MCF 10A (cell line): ENCODE measurements around the gene GBA2. TPM values are rescaled to one million over a fixed set of nuclear protein-coding genes. Genes with fewer than 3 reads are reported as not detected.

Experiments used
- BruUV-seq: library from RNA; stranded (reverse); fragments of 400-500 nt; replicated peaks from 2 replicates; lab custom pipeline; 2021; lab: Mats Ljungman, UMichigan
- CTCF ChIA-PET: fragments of 300-600 bp; sonication (Branson Sonifier 250); formaldehyde crosslinking; extraction: SDS; loops from one replicate; lab custom pipeline; 2021; ENCODE audit warnings: antibody characterized with exemption, inconsistent platforms; lab: Yijun Ruan, JAX
- POLR2A ChIA-PET: fragments of 300-600, 350-650 bp; sonication (Branson Sonifier 250); formaldehyde crosslinking; extraction: SDS; loops from one replicate; lab custom pipeline; 2020; ENCODE audit warnings: antibody characterized with exemption, inconsistent platforms; lab: Yijun Ruan, JAX
- DNase-seq: peaks from one replicate; pipeline ENCODE4 v3.0.0-alpha.2; 2018; ENCODE audit not compliant: unreplicated experiment
- H3K27ac Mint-ChIP-seq: one replicate; pipeline ENCODE4 v1.8.0; 2022; ENCODE audit warnings: mild to moderate bottlenecking, low read depth, mixed read lengths; ENCODE audit not compliant: unreplicated experiment
- H3K27me3 Mint-ChIP-seq: one replicate; pipeline ENCODE4 v1.8.0; 2022; ENCODE audit warnings: mixed read lengths; ENCODE audit not compliant: insufficient read depth, unreplicated experiment
- H3K36me3 Mint-ChIP-seq: one replicate; pipeline ENCODE4 v1.8.0; 2022; ENCODE audit warnings: mild to moderate bottlenecking, moderate library complexity, mixed read lengths; ENCODE audit not compliant: insufficient read depth, unreplicated experiment
- H3K4me1 Mint-ChIP-seq: one replicate; pipeline ENCODE4 v1.8.0; 2022; ENCODE audit warnings: mixed read lengths; ENCODE audit not compliant: insufficient read depth, unreplicated experiment
- H3K4me3 Mint-ChIP-seq: one replicate; pipeline ENCODE4 v1.8.0; 2022; ENCODE audit warnings: mild to moderate bottlenecking, moderate library complexity, mixed read lengths; ENCODE audit not compliant: unreplicated experiment
- H3K9me3 Mint-ChIP-seq: one replicate; pipeline ENCODE4 v1.8.0; 2022; ENCODE audit warnings: mixed read lengths; ENCODE audit not compliant: unreplicated experiment
- intact Hi-C: fragments of 100-400 bp; cut with micrococcal nuclease; formaldehyde crosslinking; loops from 2 replicates; pipeline ENCODE4 v1.14.1; 2022
- total RNA-seq: library from RNA; stranded (reverse); gene quantifications from 2 replicates; pipeline ENCODE4 v1.2.3, GENCODE V29; 2022
- TF ChIP-seq, protein P1 (sequence below): fragments of 200-600 bp; IDR thresholded peaks from one replicate; pipeline ENCODE4 v1.8.0; 2022; ENCODE audit warnings: antibody characterized with exemption, mild to moderate bottlenecking; ENCODE audit not compliant: unreplicated experiment

The GBA2 gene
- total RNA-seq, 1 experiment from 2014 or later, result 51.3 TPM

DNA sequence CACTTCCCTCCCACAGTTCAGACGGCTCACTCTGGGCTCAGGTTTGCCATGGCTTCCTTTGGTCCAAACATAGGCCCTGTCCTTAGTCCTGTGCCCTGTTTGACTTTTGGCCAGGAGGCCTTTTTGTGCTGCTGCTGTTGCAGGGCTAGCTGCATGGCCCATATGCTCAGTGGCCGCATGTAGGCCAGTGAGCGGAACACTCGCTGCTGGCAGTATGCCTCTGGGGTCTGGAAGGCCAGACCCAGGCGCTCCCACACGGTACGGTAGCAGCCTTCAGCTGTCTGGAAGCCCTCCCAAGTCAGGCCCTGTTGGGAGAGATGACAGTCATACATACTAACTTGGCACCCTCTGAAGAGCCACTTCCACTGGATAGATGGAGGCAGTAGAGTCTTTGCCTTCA, 11.9 kb downstream of the GBA2 start:
- TF ChIP-seq, protein P1, sequence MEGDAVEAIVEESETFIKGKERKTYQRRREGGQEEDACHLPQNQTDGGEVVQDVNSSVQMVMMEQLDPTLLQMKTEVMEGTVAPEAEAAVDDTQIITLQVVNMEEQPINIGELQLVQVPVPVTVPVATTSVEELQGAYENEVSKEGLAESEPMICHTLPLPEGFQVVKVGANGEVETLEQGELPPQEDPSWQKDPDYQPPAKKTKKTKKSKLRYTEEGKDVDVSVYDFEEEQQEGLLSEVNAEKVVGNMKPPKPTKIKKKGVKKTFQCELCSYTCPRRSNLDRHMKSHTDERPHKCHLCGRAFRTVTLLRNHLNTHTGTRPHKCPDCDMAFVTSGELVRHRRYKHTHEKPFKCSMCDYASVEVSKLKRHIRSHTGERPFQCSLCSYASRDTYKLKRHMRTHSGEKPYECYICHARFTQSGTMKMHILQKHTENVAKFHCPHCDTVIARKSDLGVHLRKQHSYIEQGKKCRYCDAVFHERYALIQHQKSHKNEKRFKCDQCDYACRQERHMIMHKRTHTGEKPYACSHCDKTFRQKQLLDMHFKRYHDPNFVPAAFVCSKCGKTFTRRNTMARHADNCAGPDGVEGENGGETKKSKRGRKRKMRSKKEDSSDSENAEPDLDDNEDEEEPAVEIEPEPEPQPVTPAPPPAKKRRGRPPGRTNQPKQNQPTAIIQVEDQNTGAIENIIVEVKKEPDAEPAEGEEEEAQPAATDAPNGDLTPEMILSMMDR, result no peak
- no peak for DNase-seq
- CTCF ChIA-PET, result interaction anchor here (0.6 to 9.8 kb wide), 9 partner anchors 9 to 742 kb away, joined by 3 to 150 read pairs (median 3); partner anchors contain the start of genes CCDC107, GBA2 and RGP1
- H3K27ac Mint-ChIP-seq, result no peak overlapping the region
- BruUV-seq, result no TSS peak
- intact Hi-C loops, result no loop called here
- POLR2A ChIA-PET, result interaction anchor here (0.7 to 15.0 kb wide), 3 partner anchors 9 to 79 kb away, joined by 3 to 284 read pairs (median 3); partner anchors contain the start of genes CCDC107, GBA2, RGP1 and RMRP
- no peak overlapping the region for H3K4me3 Mint-ChIP-seq
- peaks cover 77% of the 10 kb centered on the region for H3K36me3 Mint-ChIP-seq
- peaks cover 6% of the 10 kb centered on the region for H3K4me1 Mint-ChIP-seq
- H3K9me3 Mint-ChIP-seq, result no peaks in the 10 kb centered on the region
- H3K27me3 Mint-ChIP-seq, result no peaks in the 10 kb centered on the region

DNA sequence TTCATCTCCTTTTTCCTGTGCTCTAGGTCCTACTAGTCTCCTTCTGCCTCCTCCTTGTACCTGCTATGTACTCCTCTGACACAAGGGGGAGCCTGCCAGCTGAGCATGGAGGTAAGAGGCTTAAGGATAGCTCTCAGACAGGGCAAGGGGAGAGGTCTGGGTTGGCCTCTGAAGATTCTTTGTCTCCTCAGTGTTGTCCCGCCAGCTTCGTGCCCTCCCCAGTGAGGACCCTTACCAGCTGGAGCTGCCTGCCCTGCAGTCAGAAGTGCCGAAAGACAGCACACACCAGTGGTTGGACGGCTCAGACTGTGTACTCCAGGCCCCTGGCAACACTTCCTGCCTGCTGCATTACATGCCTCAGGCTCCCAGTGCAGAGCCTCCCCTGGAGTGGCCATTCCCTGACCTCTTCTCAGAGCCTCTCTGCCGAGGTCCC, 12.8 kb downstream of the GBA2 start:
- BruUV-seq, result no TSS peak
- Mint-ChIP-seq H3K27ac (no peak overlapping the region), H3K4me1 (peaks cover 10% of the 10 kb centered on the region), H3K36me3 (peaks cover 69% of the 10 kb centered on the region), H3K4me3 (no peak overlapping the region), H3K9me3 (no peaks in the 10 kb centered on the region), H3K27me3 (no peaks in the 10 kb centered on the region)
- ChIA-PET CTCF (interaction anchor here (0.6 to 9.8 kb wide), 12 partner anchors 8 to 692 kb away, joined by 3 to 150 read pairs (median 4); partner anchors contain the start of genes GBA2 and RGP1), POLR2A (interaction anchor here (0.8 to 15.0 kb wide), 3 partner anchors 9 to 146 kb away, joined by 3 to 284 read pairs (median 3); partner anchors contain the start of genes GBA2 and RGP1)
- TF ChIP-seq, protein P1, result peak; percentile 75
- DNase-seq, result peak; percentile 86
- intact Hi-C loops, result loop anchor here (1.0 kb wide), 1 partner anchor 146 kb away; no protein-coding TSS in a partner anchor

DNA sequence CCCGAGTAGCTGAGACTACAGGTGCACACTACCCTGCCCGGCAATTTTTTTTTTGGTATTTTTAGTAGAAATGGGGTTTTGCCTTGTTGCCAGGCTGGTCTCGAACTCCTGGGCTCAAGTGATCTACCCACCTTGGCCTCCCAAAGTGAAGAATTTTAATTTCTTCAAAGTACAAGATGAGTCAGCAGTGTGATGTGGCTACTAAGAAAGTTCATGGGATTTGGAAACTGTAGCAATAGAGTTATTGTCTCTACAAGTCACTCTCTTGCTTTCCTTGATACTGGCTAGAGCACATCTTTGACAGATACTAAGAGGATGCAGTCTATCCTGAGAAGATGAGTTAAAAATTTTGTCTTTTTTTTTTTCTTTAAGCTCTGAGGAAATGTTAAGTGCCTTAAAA, 14.9 kb downstream of the GBA2 start:
- no peaks in the 10 kb centered on the region for H3K9me3 Mint-ChIP-seq
- BruUV-seq, result no TSS peak
- H3K36me3 Mint-ChIP-seq, result peaks cover 51% of the 10 kb centered on the region
- no peak overlapping the region for H3K4me3 Mint-ChIP-seq
- no peaks in the 10 kb centered on the region for H3K27me3 Mint-ChIP-seq
- TF ChIP-seq, protein P1, result no peak
- H3K27ac Mint-ChIP-seq, result peak overlapping the region; percentile 40
- intact Hi-C loops, result loop anchor here (5.0 kb wide), 2 partner anchors 53 to 622 kb away; no protein-coding TSS in a partner anchor
- peaks cover 13% of the 10 kb centered on the region for H3K4me1 Mint-ChIP-seq
- no peak for DNase-seq
- ChIA-PET CTCF (interaction anchor here (0.6 to 9.8 kb wide), 6 partner anchors 12 to 523 kb away, joined by 3 to 150 read pairs (median 3); partner anchors contain the start of genes GBA2 and RGP1), POLR2A (interaction anchor here (0.6 to 15.0 kb wide), 5 partner anchors 11 to 76 kb away, joined by 3 to 284 read pairs (median 4); partner anchors contain the start of genes CCDC107, GBA2, RGP1 and RMRP)
